Neural progenitor cell (in vitro differentiated cells): ENCODE results near the gene DRICH1. TPM values are rescaled to one million over a fixed set of nuclear protein-coding genes. Genes with fewer than 3 reads are reported as not detected.
"Not testable (repeated sequence)": the region's sequence is repeated elsewhere in the genome, so short reads cannot be mapped to it uniquely, and the experiment has no call there.

ENCODE experiments used
- DNase-seq: peaks from one replicate; pipeline ENCODE4 v3.0.0-alpha.2; 2016; ENCODE audit warnings: low spot score
- H2AFZ ChIP-seq: fragments of 200-600 bp; sonication (generic); replicated peaks from 2 replicates; pipeline ENCODE4 v1.6.1; 2016; ENCODE audit warnings: antibody characterized with exemption
- H3F3A ChIP-seq: fragments of 200-600 bp; sonication (generic); 2 replicates; pipeline ENCODE4 v1.6.1; 2016; ENCODE audit warnings: antibody characterized with exemption, low read depth
- H3K27ac ChIP-seq: fragments of 200-600 bp; sonication (generic); 2 replicates; pipeline ENCODE4 v1.5.1; 2016; ENCODE audit warnings: mild to moderate bottlenecking
- H3K27me3 ChIP-seq: fragments of 200-600 bp; sonication (generic); 2 replicates; pipeline ENCODE4 v1.6.1; 2016; ENCODE audit warnings: mild to moderate bottlenecking, moderate library complexity
- H3K36me3 ChIP-seq: fragments of 200-600 bp; sonication (generic); 2 replicates; pipeline ENCODE4 v1.5.1; 2016
- H3K4me1 ChIP-seq: fragments of 200-600 bp; sonication (generic); 2 replicates; pipeline ENCODE4 v1.6.1; 2016; ENCODE audit warnings: mixed run types
- H3K4me2 ChIP-seq: fragments of 200-600 bp; sonication (generic); 2 replicates; pipeline ENCODE4 v1.6.1; 2016
- H3K4me3 ChIP-seq: fragments of 200-600 bp; sonication (generic); 2 replicates; pipeline ENCODE4 v1.5.1; 2016
- H3K79me2 ChIP-seq: fragments of 200-600 bp; sonication (generic); 2 replicates; pipeline ENCODE4 v1.6.1; 2016; ENCODE audit warnings: low read depth
- H3K9ac ChIP-seq: fragments of 200-600 bp; sonication (generic); 2 replicates; pipeline ENCODE4 v1.6.1; 2016
- H3K9me3 ChIP-seq: fragments of 200-600 bp; sonication (generic); 2 replicates; pipeline ENCODE4 v1.5.1; 2016; ENCODE audit warnings: low read depth
- H4K20me1 ChIP-seq: fragments of 200-600 bp; sonication (generic); 2 replicates; pipeline ENCODE4 v1.6.1; 2016; ENCODE audit warnings: low read depth
- H3K27ac Mint-ChIP-seq: 3 replicates; pipeline ENCODE4 v1.8.0; 2021; ENCODE audit warnings: mixed read lengths
- H3K27me3 Mint-ChIP-seq: 2 replicates; pipeline ENCODE4 v1.8.0; 2022; ENCODE audit warnings: low read depth, mild to moderate bottlenecking, inconsistent platforms, moderate library complexity, mixed read lengths; ENCODE audit not compliant: insufficient read depth
- H3K36me3 Mint-ChIP-seq: 3 replicates; pipeline ENCODE4 v1.8.0; 2021; ENCODE audit warnings: mixed read lengths
- H3K4me1 Mint-ChIP-seq: 3 replicates; pipeline ENCODE4 v1.8.0; 2021; ENCODE audit warnings: mixed read lengths
- H3K4me3 Mint-ChIP-seq: 3 replicates; pipeline ENCODE4 v1.8.0; 2021; ENCODE audit warnings: mild to moderate bottlenecking, moderate library complexity, mixed read lengths
- H3K9me3 Mint-ChIP-seq: 3 replicates; pipeline ENCODE4 v1.8.0; 2020; ENCODE audit warnings: mixed read lengths
- CTCF ChIP-seq: fragments of 200-600 bp; sonication (generic); IDR thresholded peaks from 2 replicates; pipeline ENCODE4 v1.5.1; 2017; ENCODE audit warnings: antibody characterized with exemption, mild to moderate bottlenecking
- EZH2 ChIP-seq: fragments of 200-600 bp; sonication (generic); IDR thresholded peaks from 2 replicates; pipeline ENCODE4 v1.6.1; 2017; ENCODE audit warnings: antibody characterized with exemption, mild to moderate bottlenecking, moderate library complexity
- EZH2phosphoT487 ChIP-seq: fragments of 200-600 bp; sonication (generic); IDR thresholded peaks from 2 replicates; pipeline ENCODE4 v1.6.1; 2017; ENCODE audit warnings: antibody characterized with exemption
- total RNA-seq: library from RNA; depleted of rRNA; stranded (reverse); fragments of >200 nt; gene quantifications from 2 replicates; pipeline ENCODE4 v1.2.3, GENCODE V29; 2015; ENCODE audit warnings: low replicate concordance

The DRICH1 gene
- total RNA-seq, 1 donor from 2014 or later = not detected

GRCh38 chr22:23673826-23674690 is 41.9 kb upstream of the DRICH1 start:
- H3K36me3 Mint-ChIP-seq = peaks cover 2% of the 10 kb centered on the region
- H3K27ac ChIP-seq = no peak overlapping the region
- peak; percentile 7 for DNase-seq

GRCh38 chr22:23673050-23673620 is 41.0 kb upstream of the DRICH1 start:
- peaks cover 4% of the 10 kb centered on the region for H3K4me1 ChIP-seq
- no peak overlapping the region for H2AFZ ChIP-seq
- H3K27me3 Mint-ChIP-seq = peaks cover 5% of the 10 kb centered on the region
- peak; percentile 37 for DNase-seq
- peaks cover 2% of the 10 kb centered on the region for H3K36me3 Mint-ChIP-seq
- TF ChIP-seq EZH2 = no peak
- TF ChIP-seq CTCF = no peak
- TF ChIP-seq EZH2phosphoT487 = no peak
- H3K4me3 ChIP-seq = no peak overlapping the region
- no peak overlapping the region for H3K9ac ChIP-seq
- H3F3A ChIP-seq = peaks cover 11% of the 10 kb centered on the region
- H3K9me3 ChIP-seq = no peaks in the 10 kb centered on the region
- H3K79me2 ChIP-seq = no peaks in the 10 kb centered on the region
- H3K4me2 ChIP-seq = no peak overlapping the region
- H3K4me3 Mint-ChIP-seq = no peak overlapping the region
- H3K4me1 Mint-ChIP-seq = peaks cover 19% of the 10 kb centered on the region
- peaks cover 15% of the 10 kb centered on the region for H4K20me1 ChIP-seq
- H3K36me3 ChIP-seq = no peaks in the 10 kb centered on the region
- H3K27me3 ChIP-seq = no peaks in the 10 kb centered on the region
- no peak overlapping the region for H3K27ac ChIP-seq
- no peak overlapping the region for H3K27ac Mint-ChIP-seq
- H3K9me3 Mint-ChIP-seq = no peaks in the 10 kb centered on the region

More at GRCh38 chr22:23673826-23674690, 41.9 kb upstream of the DRICH1 start:
- peaks cover 5% of the 10 kb centered on the region for H3K27me3 Mint-ChIP-seq
- H3K4me2 ChIP-seq = no peak overlapping the region
- no peak overlapping the region for H3K4me3 ChIP-seq
- no peaks in the 10 kb centered on the region for H3K27me3 ChIP-seq
- H3K27ac Mint-ChIP-seq = peak overlapping the region; percentile 66
- H3F3A ChIP-seq = peaks cover 11% of the 10 kb centered on the region
- peaks cover 19% of the 10 kb centered on the region for H3K4me1 Mint-ChIP-seq
- no peak overlapping the region for H3K4me3 Mint-ChIP-seq
- H3K79me2 ChIP-seq = no peaks in the 10 kb centered on the region
- H3K36me3 ChIP-seq = no peaks in the 10 kb centered on the region
- H3K9me3 Mint-ChIP-seq = no peaks in the 10 kb centered on the region
- TF ChIP-seq EZH2 = no peak
- TF ChIP-seq CTCF = no peak
- no peak for TF ChIP-seq EZH2phosphoT487
- H3K9me3 ChIP-seq = no peaks in the 10 kb centered on the region
- H2AFZ ChIP-seq = no peak overlapping the region
- H3K9ac ChIP-seq = no peak overlapping the region
- H4K20me1 ChIP-seq = peaks cover 15% of the 10 kb centered on the region
- H3K4me1 ChIP-seq = peaks cover 4% of the 10 kb centered on the region

GRCh38 chr22:23672307-23673049 is 40.4 kb upstream of the DRICH1 start:
- not testable (repeated sequence) for H3K79me2 ChIP-seq, H3K9me3 ChIP-seq, H3K27me3 Mint-ChIP-seq, H3K4me2 ChIP-seq, H3K9ac ChIP-seq, H2AFZ ChIP-seq, H3K36me3 Mint-ChIP-seq, H3K4me3 ChIP-seq, H3K4me1 ChIP-seq, H3K27me3 ChIP-seq, H3K9me3 Mint-ChIP-seq, H3K36me3 ChIP-seq, H3K27ac ChIP-seq, DNase-seq
- peaks cover 11% of the 10 kb centered on the region for H3F3A ChIP-seq
- H4K20me1 ChIP-seq = peaks cover 13% of the 10 kb centered on the region
- peak overlapping the region; percentile 21 for H3K27ac Mint-ChIP-seq
- peak overlapping the region; percentile 64 for H3K4me3 Mint-ChIP-seq
- H3K4me1 Mint-ChIP-seq = peaks cover 19% of the 10 kb centered on the region

GRCh38 chr22:23671387-23671786 is 39.3 kb upstream of the DRICH1 start:
- Histone ChIP-seq H3F3A (peaks cover 11% of the 10 kb centered on the region), H4K20me1 (peaks cover 11% of the 10 kb centered on the region)
- not testable (repeated sequence) for H3K27me3 ChIP-seq, H3K9me3 Mint-ChIP-seq, H3K4me1 ChIP-seq, H3K4me3 ChIP-seq, H3K36me3 Mint-ChIP-seq, H3K36me3 ChIP-seq, H2AFZ ChIP-seq, H3K27ac Mint-ChIP-seq, H3K27me3 Mint-ChIP-seq, H3K4me2 ChIP-seq, H3K9me3 ChIP-seq, H3K4me3 Mint-ChIP-seq, H3K9ac ChIP-seq, H3K27ac ChIP-seq, DNase-seq, H3K79me2 ChIP-seq
- H3K4me1 Mint-ChIP-seq = peaks cover 19% of the 10 kb centered on the region
